CD4-positive, alpha-beta T cell treated with Interleukin-21 for 1 hour (primary cell): Measurements from ENCODE around the gene SEPTIN10.

Experiments used
- DNase-seq: peaks from one replicate; pipeline ENCODE4 v3.0.0-alpha.2; 2020

The SEPTIN10 gene

DNA sequence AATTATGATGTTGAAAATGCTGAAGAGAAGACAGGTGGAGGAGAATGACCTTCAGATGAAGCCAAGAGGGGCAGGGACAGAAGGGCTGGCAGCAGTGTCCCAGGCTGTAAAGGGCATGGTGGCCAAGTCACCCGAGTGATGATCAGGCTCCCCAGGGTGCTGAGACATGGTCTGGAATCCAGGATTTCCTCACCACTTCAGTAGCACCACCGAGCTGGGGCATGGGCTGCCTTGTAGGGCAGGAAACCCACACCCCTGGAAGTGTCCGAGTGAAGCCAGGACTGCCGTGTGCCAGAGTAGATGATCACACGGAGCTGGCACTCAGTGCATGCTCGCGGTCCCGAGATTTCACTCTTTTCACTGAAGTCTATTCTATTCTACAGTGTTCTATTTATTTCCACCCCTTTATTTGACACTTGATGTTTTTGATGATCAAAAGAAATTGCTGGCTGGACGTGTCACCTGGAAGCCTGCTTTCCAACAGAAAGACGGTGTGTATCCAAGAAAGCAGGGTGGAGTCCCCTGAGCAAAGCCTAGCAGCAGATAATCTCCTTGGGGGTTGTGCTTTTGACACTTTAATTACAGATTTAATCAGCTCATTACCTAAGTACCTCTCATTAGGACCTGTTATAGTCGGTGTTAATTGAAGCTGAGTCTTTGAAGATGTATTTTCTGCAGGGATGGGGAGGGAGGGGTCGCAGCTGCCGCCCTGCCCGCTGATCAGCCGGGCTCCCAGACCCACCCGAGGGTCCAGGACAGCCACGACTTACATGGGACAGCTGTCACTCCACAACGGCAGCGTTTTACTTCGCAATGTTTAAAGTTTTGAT is 92.3 kb downstream of the SEPTIN10 start:
- no peak for DNase-seq

DNA sequence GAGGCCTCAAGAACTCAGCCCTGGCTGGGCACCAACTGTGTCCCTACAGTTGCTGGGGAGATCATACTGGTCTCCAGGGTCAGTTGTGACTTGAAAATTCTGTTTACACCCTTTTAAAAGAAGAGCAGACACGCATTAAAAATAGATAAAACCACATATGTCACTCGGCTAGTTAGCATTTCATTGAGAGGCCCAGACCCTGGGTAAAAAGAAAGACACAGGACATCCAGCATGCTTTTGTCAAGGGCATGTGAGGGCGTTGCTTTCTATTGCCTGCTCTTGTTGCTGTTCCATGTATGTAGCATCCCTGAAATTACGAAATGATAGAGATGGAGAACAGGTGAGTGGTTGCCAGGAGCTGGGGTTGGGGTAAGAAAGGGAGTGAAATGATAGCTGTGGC is 94.3 kb downstream of the SEPTIN10 start:
- DNase-seq = no peak

DNA sequence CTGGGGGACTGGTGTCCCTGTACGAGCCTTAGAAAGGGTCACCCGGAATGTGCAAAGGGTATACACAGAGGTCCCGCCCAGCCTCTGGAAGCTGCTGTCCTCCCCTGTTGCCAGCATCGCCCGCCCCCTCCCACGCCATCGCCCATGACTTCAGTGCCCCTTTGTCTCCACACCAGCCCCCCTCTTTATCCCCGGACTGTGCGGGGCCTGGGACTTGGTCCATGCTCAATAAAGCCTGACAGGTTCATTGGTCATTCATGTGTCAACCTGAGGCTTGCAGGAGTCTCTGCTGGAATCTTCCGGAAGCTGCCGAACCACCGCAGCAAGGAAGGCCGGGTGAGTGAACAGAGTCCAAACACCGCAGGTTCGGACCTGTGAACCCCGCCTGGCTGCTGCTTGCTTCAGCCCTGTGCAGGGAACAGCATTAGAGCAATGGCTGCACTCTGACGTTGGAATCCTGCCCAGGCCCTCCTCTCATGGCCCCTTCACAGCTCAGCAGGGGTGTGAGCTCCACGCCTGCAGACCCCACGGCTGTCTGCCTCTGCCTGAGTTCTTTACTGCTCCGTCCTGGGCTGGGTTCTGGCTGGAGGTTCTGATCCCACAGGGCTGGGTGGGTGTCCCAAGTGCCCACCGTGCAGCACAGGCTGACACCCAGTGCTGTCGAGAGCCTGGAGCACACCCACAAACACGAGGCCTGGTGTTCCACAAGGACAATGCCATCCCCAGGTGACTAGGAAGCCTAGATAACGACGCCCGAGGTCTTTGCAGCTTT is 96.5 kb downstream of the SEPTIN10 start:
- no peak for DNase-seq

DNA sequence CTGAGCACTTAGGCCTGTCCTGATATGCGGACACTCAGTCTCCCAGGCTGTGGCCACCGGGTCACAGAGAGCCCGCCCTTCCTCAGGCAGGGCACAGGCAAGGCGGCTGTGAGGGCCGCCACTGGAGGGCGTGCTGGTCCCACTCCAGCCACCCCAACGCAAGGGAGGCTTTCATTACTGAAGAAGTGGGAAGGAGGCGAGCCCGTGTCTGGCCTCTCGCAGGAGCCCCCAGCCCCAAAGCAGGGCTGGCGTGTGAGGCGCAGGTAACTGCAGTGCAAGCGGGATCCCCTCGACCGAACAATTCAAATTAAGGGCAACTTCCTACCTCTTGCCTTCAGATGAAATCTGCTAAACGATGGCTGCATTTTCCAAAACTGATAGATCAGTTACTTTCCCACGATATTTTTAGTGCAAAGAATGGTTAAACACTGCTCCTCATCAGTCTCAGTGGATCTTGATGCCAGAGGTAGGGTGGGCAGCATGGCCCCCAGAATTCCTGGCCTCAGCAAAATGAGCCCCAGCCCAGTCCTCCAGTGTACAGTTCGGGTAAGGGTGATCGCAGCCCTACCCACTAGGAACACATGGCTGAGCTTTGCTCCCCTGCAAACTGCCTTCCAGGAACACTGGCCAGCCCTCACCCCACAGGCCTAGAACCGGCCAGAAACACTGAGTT is 97.2 kb downstream of the SEPTIN10 start:
- DNase-seq = no peak

DNA sequence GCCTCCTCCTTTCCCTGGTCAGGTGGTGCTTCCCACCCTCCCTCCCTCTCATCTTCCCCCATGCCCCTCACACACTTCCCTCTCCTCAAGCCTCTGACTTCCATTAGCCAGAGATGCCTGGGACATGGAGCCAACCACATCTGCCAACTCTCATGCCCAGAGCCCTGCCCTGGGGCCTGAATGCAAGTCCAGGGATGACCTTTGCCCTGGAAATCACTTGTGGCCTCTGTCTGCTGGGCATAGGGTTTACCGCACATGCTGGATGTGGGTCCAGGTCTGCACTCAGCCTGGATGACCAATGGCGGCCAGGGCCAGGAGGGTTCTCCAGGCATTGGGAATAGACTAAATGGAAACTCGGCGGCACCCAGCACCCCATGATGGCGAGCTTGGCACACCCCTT is 98.9 kb downstream of the SEPTIN10 start:
- DNase-seq = no peak

DNA sequence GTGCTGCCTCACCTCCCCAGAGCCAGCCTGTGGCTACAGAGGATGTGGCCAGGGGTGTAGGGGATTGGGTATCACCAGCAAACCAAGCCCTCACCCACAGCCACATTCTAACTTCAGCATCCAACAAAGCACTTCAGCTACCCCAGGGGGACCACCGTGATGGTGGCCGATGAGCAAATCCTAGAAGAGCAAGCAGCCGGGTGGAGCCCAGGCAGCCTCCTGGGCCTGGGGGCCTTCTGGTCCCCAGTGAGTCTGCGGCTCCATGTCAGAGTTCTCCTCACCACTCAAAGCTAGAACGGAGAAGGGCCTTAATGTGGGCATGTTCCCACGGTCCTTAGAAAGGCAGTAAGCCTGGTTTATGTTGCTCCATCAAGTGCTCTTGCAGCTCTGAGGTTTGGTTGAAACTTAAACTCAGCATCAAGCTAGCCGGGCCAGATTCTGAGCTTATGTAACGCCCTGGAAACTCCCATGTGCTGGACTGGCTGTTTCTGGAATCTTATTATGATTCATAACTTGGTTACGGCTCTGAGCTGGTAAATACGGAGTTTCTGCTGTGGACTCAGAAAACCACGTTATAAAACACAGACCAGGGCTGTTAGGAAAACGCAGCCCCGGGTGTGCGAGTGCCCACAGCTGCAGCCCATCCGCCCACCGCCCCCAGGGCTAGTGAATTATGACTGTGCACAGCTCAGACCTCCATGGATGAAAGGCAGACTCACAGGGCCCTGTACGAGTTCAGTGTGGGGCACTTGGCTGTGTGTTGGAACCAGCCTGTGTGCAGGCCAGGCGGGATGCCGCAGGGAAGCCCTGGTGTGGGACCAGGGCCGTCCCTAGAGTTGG is 99.8 kb downstream of the SEPTIN10 start:
- DNase-seq = no peak

DNA sequence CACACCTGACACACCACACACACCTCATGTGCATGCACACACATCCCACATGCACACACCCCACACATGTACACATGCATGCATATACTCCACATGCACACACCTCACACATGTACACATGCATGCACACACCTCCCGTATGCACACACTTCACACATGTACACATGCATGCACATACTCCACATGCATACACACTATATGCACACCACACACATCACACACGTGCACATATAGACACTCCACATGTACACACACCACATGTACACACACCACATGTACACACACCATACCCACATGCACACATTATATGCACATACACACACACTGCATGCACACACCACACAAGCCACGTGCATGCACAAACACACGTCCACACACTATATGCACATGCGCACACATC is 100.5 kb downstream of the SEPTIN10 start:
- DNase-seq = no peak

DNA sequence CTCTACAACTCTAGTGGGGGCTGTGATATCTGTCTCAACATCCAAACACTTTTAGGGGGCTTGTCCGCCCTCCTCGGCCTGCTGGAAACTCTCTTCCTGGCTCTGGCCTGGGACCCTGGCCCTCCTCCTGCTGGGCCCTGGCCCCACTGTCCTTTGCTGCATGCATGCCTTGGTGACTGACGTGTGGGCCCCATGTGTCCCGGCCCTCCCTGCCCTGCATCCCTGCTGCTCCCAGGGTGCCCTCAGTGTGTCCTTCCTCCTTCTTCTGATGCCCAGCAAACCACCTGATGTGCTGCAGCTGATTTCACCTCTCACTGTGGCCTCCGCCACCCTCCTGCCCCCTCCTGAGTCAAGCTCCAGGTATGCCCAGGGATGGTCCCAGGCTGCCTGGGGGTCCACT is 101.7 kb downstream of the SEPTIN10 start:
- no peak for DNase-seq

DNA sequence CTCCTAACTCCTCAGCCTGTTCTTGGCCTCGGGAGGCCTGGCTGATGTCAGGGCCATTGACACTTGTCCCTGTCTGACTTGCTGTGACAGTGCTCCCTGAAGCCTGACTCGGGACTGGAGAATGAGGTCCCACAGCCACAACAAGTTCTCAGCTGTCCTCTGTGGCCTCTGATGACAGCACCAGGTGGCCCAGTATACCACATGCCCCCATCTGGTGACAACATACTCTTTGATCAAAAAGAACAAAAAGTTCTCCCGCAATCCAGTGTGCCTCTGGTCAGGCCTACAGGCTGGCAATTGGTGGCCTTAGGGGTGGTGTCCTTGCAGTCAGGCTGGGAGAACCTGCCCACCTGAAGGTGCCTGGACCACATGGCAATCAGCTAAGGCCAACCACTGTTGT is 102.6 kb downstream of the SEPTIN10 start:
- no peak for DNase-seq

DNA sequence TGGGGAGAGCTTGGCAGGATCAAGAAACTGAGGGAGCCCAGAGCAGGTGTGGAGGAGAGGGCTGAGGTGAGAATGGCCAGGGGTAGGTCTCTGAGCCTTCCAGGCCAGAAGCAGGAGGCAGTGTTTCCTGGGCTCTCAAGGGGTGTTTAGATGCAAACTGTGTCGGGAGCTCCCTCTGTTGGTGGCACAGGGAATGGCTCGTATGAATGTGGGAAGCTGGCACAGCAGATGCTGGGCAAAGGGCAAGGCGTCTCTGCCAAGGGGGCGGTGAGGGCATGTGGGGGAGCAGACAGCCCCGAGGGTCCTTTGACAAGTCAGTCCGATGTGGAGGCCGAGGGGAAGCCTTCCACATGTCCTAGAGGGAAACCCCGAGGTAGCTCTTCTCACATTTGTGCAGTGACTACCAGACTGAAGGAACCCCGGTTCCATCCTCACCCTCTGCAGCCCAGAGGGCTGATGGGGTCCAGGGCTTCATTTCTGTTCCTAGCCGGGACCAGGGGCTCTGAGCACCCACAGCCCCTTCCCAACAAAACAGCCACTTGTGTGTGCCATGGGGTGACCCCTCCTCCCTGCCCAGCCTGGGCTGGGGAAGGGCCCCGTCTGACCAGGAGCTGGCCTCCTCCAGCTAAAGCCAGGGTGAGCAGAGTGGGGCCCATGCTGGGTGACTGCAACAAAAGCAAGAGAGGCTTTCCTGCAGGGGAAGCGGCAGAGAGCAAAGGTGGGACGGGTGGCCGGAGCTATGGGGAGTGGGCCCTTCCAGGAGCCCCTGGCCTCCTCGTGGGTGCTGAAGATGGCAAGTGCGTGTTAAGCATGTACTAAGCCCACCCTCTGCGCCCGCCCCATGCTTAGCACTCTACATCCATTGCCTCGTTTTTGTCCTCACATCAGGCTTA is 103.4 kb downstream of the SEPTIN10 start:
- peak; percentile 72 for DNase-seq

DNA sequence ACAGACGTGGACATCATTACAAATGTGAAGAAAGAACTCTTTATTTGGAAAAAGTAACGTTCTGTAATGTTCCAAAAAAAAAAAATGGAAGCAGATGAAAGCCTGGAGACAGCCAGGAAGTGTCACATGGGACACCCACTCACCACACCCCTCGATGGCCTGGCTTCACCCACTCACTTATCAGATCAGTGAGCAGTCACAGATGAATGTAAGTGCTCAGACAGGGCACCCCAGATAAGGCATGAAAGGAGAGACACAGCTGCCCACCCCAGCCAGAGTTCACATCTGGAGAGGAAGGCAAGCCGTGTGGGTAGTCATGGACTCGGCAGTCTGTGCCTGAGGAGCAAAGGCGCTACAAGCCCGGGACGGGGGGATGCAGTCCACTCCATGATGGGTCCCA is 105.2 kb downstream of the SEPTIN10 start:
- DNase-seq = no peak

DNA sequence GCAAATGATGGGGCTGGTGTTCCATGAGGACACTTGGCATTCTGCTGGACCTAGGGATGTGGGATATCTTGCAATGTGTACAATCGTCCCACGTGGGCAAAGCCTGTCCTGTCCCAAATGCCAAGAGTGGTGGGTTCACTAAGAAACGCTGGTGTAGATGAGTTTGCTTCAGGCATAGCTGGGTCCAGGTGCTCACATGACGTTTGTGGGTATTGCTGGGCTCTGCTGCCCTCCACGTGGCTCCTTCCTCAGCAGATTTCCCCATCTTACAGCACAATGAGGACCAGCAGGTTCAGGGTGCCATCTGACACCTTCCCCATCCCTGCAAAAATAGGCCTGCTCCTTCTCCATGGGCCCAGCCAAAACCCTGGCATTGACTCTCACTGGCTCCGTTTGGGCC is 105.9 kb downstream of the SEPTIN10 start:
- DNase-seq = no peak

DNA sequence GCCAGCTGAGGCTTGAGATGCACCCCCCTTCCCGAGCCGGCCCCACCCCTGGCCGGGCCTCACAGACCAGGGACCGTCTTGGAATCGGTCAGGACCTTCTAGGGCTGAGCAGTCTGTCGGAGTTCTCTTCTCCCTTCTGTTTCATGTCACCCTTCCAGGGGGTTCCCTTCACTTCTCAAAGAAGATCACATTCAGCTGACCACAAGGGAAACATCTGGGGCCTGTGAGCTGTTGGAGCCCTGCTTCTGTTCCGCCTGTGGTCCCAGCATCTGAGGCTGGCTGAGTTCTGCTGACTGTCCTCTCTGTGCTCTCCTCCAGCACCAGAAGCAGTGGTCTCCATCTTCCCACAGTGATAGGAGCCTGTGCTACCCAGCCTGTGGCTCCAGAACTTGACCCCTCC is 106.5 kb downstream of the SEPTIN10 start:
- DNase-seq = no peak

DNA sequence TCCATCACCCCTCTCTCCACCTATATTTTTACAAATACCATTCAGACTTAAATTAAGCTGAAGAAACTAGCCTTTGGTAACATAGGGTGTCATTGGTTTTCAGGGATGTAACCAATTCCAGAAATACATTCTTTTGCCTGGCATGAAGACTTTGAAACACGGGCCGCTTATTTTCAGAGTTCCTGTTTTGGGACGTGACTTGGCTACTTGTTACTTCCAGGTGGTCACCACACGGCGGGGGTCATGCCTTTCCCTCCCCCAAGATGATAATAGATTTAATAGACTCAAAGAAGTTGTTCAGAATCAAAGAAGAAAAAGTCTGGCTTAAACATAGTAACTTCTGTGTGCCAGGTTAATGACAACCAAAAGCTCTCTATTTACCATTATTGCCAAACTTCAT is 110.6 kb downstream of the SEPTIN10 start:
- no peak for DNase-seq

DNA sequence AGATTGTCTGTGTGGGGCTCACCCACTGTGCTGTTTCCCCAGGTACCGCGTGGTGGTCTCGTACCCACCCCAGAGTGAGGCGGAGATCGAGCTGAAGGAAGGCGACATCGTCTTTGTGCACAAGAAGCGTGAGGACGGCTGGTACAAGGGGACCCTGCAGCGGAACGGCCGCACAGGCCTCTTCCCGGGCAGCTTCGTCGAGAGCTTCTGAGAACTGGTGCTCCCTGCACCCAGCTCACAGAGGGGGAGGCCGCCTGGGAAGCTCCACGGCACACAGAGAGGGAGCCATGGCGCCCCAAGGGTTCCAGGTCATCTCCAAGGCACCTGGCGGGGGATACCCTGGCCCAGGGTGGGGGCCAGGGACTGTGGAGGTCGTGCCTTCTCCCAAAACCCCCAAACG is 112.3 kb downstream of the SEPTIN10 start:
- no peak for DNase-seq

DNA sequence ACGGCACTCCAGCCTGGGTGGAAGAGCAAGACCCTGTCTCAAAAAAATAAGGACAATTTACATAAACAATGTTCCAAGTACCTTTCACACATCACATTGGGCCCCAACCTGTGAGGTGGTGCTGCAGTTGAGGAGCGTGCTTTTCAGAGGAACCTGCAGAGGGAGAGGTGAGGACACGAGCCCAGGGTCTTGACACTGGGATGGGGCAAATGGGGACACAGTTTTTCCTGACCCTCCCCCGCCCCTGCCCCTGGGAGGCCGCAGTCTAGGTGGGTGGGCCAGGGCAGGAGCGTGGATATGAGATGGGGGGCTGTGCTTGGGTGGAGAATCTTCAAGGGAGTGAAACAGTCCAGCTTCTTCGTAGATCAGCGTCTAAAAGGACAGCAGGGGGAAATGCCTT is 112.9 kb downstream of the SEPTIN10 start:
- DNase-seq = no peak

DNA sequence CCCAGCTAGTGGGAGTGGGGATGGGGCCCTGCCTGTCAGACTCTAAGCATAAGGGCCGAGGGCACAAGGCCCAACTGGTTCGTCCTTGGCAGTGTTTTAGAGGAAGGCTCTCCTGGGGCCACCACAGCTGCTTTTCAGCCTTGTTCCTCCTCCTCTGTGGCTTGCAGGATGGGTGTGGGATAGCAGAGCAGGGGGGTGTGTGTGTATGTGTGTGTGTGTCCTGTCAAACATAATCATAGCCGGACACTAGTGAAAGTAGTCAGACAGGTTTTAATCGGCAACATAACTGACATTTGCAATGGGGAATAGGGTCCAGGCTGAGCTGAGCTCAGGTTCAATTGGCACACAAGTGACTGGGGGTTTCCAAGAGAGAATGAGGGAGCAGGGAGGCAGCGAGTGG is 114.2 kb downstream of the SEPTIN10 start:
- DNase-seq = no peak

DNA sequence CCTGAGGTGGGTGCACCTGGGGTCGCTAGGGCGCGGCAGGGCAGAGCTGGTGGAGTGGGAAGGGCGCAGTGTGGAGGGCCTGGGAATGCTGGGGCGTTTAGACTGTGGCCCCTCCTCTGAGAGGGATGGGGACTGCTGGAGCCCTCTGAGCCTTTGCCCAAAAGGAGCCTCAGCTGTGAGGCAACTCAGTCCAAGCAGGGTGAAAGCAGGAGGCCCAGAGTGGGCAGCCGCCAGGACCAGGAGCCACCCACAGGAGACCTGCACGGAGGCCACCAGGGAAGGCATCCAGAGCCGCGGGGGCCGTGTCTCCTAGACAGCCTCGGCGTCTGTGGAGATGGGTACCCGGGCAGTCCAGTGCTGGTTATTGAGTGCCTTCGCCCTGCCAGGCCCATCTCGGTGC is 114.9 kb downstream of the SEPTIN10 start:
- no peak for DNase-seq

DNA sequence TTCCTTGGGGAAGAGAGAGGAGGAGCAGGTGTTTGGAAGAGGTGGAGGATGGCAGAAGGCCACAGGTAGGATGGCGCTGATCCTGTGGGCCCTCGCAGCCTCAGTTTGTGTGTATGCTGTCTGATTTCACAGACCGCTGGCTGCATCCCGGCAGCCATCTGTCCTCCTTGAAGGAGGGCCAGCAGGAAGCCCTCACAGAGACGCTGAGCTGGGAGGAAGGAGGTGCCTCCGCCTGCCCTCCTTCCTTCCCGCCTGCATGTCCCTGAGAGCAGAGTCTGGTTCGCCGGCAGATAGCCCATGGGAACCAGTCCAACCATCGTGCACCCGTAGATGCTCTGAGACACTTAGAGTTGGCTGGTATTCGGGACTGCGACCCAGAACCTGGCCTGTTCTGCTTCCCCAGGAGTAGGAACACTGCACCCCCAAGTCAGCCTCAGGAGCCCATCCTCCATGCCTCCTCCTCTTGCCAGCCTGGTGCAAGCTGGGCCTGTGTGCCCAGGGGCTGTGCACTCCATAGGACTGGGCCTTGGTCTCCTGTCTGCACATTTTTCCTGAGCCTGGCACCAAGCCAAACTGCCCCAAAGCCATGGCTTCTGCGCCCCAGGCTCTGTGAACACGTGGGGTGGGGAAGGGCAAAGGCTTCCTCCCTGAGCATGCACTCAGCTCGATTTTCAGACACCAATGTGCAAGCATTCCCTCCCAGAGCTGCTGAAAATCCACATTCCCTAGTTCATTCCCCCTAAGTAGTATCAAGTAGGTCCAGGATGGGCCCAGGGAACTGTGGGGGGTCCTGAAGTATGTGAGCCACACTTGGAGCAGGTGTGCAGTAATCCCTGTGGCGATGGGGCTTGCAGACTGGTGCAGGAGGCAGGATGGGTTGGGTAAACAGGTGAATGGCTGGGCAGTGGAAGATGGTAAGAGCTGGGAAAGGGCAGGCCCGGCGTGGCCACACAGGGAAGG is 115.6 kb downstream of the SEPTIN10 start:
- DNase-seq = no peak

DNA sequence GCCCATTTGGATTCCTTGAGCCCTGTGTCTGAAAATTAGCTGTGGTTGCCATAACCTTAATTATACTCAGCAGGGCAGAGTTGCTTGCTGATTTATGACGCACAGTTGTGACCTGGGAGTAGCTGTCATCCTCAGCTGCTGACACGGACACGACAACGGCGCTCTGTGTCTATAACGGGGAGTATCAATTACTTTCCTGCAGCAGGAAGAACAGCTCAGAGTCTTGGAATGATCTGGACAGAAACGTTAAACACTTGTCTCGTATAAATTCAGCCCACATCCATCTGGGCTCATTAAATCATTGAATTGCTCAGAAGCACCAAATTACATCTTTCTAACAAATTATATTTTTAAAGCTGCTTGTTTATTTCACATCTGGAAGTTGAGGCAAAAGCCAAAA is 116.3 kb downstream of the SEPTIN10 start:
- no peak for DNase-seq

DNA sequence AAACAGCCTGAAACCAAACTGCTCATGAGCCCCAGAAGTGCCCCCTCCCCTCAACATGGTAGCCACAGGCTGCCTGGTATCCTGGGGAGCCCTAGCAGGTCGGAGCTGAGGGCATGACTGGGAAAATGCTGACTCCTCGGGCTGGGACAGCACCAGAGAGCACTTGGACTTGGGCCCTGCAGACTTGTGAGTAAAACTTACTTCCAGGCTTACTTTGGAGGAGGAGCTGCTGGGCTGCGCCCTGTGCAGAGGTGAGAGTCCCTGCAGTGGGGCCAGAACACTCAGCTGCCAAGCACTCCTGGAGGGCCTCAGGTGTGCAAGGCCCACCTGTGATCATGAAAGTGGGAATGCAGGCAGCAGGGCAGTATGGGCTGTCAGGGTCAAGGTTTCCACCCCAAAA is 119.4 kb downstream of the SEPTIN10 start:
- DNase-seq = no peak
